DMS 273 (cell line): ENCODE measurements around the gene GABARAPL1.
"Not testable (repeated sequence)": the region's sequence is repeated elsewhere in the genome, so short reads cannot be mapped to it uniquely, and the experiment has no call there.

ENCODE experiments used
- DNase-seq: peaks from one replicate; lab custom pipeline; 2025; ENCODE audit not compliant: unreplicated experiment; lab: John Stamatoyannopoulos, UW

The GABARAPL1 gene

DNA sequence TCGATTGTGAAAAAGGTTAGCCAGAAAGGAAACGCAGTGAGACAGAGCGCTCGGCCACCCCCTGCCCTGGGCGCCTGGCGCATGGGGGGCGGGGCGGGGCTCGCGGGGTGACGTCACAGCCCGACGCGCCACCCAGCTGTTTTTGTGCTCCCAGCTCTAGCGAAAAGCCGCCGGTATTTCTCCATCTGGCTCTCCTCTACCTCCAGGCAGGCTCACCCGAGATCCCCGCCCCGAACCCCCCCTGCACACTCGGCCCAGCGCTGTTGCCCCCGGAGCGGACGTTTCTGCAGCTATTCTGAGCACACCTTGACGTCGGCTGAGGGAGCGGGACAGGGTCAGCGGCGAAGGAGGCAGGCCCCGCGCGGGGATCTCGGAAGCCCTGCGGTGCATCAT, at the start of gene GABARAPL1:
Gene GABARAPL1, plus strand, starts transcription at position 139 of the 393 bp plus-strand sequence. Its CDS starts 253 bp downstream, at position 392.
- peak; percentile 68 for DNase-seq

DNA sequence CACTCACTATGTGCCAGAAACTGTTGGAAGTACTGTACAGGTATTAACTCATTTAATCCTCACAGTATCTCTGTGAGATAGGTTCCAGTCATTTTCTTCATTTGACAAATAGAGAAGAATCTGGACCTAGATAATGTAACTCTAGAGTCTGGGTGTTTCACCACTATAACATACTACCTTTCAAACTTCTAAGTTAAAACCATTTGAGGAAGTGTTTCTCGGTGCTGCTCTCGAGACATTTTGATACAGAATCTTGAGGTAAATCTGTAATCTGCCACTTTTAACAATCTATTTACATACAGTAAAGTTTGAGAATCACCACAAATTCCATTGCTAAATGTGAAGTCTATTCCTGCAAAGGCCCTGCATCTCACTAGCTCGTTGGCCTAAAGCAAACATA, 49.6 kb upstream of the GABARAPL1 start:
- DNase-seq, result no peak

DNA sequence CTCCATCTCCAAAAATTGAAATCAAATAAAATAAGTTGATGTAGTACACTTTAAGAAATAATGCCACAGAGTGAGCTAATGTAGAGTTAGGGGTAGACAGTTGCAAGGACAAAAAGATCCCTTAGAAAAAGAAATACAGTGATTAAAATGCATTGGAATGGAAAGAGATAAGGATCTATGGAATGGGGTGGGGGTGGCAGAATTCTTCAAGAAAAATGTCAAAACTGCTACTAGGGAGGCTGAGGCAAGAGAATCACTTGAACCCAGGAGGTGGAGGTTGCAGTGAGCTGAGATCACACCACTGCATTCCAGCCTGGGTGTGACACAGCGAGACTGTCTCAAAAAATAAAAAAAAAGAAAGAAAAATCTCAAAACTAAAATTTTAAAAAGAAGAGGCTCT, 47.3 kb upstream of the GABARAPL1 start:
- DNase-seq, result no peak

DNA sequence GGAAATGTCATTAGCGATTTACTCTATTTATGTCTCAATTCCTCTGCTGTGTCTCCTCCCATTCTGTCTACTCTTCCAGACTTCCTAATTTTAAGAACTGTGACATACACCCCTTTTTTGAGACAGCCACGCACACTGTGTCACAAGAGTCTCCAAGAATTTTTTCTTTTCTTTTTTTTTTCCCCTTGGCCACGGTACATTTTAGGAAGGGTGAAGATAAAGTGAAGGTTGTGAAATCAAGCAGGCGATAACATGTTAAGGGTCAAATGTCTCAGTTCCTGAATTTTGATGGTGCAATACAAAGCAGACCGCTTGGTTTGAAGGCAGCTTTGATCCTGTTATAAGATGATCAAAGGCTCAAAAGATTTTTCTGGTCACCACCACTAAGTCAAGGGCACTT, 45.1 kb upstream of the GABARAPL1 start:
- no peak for DNase-seq

DNA sequence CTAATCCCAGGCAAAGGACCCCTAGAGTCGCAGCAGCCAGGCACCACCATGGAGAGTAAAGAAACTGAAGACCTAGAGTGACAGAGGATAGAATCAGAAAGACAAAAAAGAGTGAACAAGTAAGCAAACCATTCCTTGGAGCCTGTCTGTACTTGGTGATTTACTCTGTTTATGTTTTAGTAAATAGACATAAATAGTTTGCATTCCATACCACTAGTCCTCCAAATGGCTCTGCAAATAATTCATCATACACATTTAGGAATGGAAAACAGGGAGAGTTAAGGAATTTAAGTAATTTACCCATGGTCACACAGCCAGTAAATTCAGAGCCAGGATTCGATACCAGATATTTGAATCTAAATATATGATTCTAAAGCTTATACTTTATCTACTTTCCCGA, 43.6 kb upstream of the GABARAPL1 start:
- DNase-seq, result no peak

DNA sequence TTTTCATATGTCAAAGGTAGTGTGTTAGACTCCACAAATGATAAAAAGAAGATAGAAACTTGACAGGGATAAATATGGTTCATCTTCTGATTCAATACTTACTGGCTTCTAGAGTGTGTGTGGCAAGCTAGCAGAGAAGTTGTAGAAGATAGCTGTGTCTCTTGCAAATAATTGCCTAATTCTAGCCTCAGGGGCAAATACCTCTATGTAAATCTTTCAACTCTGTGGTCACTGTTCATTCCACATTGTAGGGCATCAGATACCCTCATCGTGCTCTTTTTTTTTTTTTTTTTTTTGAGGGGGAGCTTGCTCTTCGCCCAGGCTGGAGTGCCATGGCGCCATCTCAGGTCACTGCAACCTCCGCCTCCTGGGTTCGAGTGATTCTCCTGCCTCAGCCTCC, 42.5 kb upstream of the GABARAPL1 start:
- DNase-seq, result no peak

DNA sequence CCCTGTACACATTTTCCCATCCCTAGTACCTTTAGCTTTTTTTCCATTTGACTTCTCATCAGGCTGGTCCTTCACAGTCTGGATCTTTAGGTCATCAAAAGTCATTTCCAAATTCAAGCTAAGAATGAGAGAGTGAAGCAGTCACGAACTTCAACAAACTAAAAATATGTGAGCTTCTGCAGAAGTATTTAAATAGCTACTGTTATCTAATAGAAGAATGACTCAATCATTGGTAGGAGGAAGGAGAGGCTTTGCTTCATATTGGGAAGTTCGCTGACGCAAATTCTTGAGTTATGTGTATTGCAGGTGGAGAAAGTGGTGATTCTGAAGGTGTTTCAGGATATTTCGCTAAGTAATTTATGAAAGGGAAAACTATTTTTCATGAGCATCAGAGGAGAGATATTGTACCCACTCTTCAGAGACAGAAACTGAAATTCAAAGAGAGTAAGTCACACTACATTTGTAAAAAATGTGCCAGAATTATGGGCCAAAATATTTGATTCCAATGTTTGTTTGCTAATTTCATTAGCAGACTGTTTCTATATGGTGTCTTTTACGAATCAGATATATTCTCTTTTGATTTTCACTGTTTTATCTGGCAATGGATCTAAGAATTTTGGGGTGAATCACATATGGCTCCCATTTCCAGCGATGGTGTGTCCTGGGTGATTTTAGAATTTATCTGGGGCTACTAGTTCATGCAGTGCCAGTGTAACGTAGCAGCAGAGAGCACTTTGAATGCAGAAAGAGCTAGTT, 40.5 kb upstream of the GABARAPL1 start, which contains the start of gene OLR1:
Gene OLR1, minus strand, starts transcription at position 160 of the 756 bp plus-strand sequence. Its CDS starts 55 bp downstream, at position 105.
- DNase-seq, result no peak

DNA sequence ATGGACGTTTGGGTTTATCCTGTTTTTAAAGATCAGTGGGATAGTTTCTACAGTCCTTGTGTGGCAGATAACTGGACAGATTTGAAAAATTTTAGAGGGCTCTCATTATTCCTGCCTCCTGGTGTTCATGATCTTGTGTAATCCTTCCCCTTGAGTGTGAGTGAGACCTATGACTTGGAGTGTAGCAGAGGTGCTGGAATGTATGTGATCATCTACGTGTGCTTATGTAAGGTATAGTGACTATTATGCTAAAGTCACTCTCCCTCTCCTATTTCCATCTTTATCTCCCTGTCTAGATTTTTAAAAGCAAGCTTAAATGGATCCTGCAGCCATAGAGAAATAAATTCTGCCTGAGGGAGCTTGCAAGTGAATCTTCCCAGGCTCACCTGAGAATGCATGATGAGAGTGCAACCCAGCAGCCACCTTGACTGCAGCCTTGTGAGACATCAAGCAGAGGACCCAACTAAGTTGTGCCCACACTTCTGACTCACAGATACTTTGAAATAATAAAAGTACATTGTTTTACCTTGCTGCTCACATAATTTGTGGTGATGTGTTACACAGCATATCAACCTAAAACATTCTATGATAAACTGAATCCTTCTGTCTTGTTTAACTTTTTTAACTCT, 37.6 kb upstream of the GABARAPL1 start:
- DNase-seq, result no peak

DNA sequence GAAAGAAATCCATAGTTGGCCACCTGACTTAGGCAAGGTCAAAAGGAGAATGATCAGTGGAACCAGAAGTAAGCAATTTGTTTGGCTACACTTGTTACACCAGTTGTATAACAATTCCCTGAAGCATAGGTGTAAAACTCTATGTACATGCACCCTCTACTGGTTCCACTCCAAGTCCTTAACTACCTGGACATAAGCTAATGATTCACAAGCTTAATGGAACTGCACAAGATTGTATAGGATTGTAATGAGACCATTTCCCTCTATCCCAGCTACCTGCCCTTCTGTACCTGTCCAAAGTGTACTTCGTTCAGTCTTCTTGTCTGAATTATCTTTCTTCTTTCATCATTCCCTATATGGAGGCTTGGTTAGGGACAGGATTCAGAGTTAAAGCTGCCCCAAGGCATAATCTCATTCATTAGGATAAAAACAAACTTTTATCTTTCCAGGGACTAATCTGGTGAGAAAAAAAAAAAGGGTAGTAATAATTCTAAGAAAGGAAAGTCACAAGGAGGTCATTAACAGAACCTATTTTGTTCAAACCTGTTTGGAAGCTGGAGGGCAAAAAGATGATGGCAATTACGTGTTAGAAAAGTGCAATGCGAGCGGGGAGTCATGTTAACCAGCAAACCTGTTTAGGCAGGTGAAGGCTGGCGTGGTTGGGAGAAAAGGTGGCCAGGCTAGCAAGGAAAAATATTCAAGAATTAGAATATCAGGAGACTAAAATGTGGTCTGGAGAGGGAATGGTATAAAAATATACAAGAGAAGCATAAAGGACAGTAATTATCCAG, 36.6 kb upstream of the GABARAPL1 start:
- no peak for DNase-seq

DNA sequence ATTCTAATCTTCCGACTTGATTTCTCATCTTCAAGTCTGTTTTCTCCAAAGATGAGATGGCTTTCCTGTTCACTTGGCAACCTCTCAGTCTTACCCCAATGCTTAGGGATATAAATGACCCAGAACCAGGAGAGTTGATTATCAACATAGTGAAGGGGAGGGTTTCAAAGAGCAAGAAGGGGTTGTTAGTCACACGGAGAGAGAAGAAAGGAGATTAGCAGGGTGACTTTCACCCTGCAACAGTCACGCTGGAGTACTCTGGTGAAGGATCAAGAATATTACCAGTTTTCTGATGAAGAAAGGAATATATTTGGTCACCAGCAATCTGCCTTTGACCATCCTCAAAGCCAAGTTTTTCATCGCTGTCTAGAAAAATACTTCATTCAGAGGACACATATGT, 33.9 kb upstream of the GABARAPL1 start, which contains the start of gene TMEM52B:
Gene TMEM52B, plus strand, starts transcription at position 212 of the 400 bp plus-strand sequence. CDS start 543 bp downstream, outside the sequence.
- no peak for DNase-seq

DNA sequence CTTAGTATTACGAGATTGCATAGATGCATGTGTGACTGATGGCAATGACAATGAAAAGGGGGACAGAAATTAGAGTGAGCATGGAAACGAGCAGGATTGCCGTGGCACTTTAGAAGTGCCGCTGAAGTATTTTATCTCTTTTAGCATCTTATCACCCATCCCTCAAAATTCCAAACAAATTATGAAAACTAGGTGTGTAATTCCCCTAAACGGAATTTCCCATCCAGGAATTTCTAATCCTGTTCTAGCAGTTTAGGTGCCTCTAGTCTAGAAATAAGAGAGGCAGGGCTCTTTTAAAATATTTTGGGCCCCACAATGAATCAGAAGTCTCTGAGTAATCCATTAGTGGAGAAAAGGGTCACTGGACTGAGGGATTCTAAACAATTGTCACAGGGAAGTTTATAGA, 32.9 kb upstream of the GABARAPL1 start:
- DNase-seq, result no peak

DNA sequence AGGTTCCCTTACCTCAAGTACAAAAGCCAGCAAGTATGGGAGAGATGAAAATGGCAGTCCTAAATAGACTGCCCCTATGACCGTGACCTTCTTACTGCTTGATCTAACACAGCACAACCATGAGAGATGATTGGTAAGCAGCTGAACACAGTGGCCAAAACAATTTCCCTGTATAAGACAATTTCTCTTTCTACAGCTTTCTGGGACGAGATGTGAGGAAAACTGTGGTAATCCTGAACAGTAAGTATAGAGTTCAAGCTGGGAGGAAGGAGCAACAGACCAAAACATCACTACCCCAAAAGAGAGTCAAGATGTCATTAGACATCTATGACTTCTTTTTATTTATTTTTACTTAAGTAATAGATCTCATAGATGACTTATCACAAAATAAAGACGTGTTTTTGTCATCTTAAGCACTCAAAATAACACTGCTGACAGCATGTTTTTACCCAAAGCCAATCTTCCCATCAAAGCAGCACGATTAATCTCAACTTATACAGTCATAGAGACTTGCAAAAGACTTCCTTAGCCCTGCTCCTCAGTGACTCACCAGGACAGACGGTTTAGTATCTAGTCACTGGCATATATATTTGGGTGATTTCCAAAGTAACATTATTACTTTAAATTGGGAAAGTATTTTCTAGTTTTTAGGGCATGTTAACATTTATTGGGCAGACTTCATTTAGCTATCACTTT, 30.2 kb upstream of the GABARAPL1 start:
- DNase-seq, result no peak

DNA sequence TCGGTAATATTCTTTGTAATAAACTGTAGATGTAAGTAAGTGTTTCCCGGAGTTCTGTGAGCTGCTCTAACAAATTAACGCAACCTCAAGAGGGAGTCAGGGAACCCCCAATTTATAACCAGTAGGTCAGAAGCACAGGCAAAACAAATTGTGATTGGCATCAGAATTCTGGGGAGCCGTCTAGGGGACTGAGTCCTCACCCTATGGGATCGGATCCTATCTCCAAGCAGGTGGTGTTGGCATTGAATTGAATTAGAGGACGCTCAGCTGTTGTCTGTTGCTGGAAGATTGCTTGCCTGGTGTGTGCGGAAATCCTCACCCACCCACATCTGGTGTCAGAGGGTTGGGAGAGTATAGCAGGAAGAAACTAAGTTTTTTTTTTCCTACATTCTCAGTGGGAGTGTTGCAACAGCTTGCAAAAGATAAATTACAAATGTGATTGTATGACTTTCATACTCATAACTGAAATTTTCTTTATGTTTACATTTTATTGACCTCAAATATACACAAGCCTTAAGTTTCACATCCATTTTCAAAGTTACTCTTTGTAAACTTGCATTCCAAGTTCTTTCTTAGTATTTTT, 28.3 kb upstream of the GABARAPL1 start:
- no peak for DNase-seq

DNA sequence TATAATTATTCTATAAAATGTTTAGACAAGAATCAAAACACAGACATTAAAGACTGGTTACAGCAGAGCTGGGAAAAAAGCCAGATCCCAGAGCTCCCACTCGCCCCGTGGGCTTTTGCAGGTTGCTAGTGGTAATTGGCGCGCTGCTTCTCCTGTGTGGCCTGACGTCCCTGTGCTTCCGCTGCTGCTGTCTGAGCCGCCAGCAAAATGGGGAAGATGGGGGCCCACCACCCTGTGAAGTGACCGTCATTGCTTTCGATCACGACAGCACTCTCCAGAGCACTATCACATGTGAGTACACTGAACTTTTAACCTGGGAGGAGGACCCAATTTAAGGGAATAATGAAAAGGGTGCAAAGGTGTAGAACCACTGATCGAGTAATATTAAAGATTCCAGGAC, 26.4 kb upstream of the GABARAPL1 start:
- no peak for DNase-seq

DNA sequence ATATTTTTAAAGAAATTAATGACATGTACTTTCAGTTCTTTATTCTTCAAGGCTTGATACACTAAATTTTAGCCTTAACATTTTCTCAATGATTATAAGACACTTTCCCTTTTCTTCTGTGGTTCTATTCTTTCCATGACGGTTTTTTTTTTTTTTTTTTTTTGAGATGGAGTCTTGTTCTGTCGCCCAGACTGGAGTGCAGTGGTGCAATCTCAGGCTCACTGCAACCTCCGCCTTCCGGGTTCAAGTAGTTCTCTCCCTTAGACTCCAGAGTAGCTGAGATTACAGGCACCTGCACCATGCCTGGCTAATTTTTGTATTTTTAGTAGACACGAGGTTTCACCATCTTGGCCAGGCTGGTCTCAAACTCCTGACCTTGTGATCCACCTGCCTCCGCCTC, 25.7 kb upstream of the GABARAPL1 start:
- DNase-seq, result not testable (repeated sequence)

DNA sequence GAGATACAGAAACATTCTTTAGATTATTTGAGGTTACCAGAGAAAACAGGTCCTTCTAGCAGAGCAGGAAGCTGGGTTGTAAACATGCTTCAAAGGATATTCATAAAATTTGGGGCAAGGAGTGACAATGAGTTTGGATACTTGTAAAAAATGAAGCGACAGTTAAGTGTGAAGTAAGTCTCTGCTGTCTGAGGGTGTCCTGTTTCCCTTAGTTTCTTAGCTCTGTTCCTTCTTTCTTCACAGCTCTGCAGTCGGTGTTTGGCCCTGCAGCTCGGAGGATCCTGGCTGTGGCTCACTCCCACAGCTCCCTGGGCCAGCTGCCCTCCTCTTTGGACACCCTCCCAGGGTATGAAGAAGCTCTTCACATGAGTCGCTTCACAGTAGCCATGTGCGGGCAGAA, 23.0 kb upstream of the GABARAPL1 start:
- DNase-seq, result no peak

DNA sequence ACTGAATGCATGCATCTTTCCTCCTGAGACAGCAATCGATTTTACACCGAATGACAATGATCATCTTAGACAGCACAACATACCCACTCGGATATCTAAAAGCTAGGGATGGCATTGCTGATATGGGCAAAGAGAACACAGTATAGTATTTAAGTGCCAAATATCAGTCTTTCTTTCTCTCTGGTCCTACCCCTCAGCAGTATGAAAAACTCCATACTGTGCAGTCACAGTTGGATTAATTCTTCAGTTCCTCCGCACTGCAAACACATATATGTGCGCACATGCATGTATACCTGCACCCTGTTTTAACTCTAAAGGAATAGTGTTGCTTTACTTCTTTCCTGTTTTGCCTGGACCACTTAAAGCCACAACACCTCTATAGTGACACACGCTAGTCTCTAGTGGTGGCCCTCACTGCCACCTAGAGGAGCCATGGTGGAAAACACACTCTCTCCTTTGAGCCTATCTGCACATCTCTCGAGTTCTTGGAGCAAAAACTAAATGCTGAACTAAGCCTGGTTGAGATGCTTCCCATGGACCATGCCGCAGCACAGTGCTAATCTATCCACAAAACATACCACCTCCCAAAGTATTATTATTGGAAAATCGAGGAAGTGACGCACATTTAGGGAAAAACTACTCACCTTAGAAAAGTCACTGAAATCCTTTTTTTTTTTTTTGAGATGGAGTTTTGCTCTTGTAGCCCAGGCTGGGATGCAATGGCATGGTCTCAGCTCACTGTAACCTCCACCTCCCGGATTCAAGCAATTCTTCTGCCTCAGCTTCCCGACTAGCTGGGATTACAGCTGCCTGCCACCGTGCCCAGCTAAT, 21.9 kb upstream of the GABARAPL1 start:
- DNase-seq, result peak; percentile 49

DNA sequence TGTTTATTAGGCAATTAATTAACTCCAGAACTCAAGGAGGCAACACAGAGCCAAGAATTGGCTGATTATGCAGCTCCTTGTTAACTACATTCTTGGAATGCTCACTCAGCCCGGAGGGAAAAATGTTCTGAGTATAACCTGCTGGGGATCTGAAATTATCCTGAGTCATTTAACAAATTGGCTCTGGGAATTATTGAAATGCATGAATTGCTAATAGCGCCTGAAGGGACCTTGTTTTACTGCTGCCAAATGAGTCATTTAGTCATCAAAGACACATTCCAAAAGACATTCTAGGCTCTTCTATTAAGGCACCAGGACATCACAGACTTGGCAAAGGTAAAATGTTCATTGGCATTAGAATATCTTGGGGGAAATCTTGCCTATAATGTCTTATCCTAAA, 20.8 kb upstream of the GABARAPL1 start:
- no peak for DNase-seq

DNA sequence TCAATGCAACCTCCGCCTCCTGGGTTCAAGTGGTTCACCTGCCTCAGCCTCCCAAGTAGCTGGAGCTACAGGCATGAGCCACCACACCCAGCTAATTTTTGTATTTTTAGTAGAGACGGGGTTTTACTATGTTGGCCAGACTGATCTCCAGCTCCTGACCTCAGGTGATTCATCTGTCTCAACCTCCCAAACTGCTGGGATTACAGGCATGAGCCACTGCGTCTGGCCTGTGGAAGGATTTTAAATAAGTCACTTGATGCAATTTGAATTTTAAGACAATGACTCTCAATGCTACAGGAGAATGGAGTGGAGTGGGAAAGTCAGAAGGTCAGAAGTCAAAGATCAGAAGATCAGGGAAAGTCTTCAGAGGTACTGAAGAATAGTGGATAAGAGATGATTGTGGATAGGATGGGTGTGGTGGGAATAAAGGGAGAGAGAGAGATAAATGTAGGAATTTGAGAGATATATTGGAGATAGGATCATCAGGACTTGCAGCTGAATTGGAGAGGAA, 18.5 kb upstream of the GABARAPL1 start:
- DNase-seq, result no peak

DNA sequence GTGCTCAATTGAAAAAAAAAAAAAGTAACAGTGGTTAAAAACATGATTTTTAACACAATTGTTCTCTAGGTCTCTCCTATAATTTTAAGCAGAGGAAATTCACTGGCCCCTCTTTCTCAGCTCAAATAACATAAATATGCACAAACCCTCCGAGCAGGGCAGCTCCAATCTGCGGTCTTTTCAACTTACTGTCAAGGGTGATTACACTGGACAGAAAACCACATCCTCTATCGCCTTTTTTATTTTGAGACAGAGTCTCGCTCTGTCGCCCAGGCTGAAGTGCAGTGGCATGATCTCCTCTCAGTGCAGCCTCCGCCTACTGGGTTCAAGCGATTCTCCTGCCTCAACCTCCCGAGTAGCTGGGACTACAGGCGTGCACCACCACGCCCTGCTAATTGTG, 16.5 kb upstream of the GABARAPL1 start:
- DNase-seq, result no peak
